NB4 (cell line): ENCODE data around the gene ALOX15B.

ENCODE experiments used
- CTCF ChIP-seq: IDR thresholded peaks from one replicate; pipeline ENCODE4 v1.5.1; 2012; ENCODE audit warnings: low read depth, low read length
- MYC ChIP-seq: IDR thresholded peaks from 2 replicates; pipeline ENCODE4 v1.6.1; 2011; ENCODE audit warnings: low read depth, low read length
- POLR2A ChIP-seq: IDR thresholded peaks from 2 replicates; pipeline ENCODE4 v1.6.1; 2011; ENCODE audit warnings: mild to moderate bottlenecking; ENCODE audit not compliant: insufficient read length; ENCODE audit errors: extremely low read depth
- TF ChIP-seq, protein P1 (sequence below): IDR thresholded peaks from 2 replicates; pipeline ENCODE4 v1.6.1; 2011; ENCODE audit warnings: low read depth, low read length

- TF ChIP-seq CTCF (no peak), POLR2A (no peak), MYC (no peak)
- TF ChIP-seq, protein P1, sequence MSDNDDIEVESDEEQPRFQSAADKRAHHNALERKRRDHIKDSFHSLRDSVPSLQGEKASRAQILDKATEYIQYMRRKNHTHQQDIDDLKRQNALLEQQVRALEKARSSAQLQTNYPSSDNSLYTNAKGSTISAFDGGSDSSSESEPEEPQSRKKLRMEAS, result no peak
Measured at GRCh38 chr17:8046929-8047768, 8.3 kb downstream of the ALOX15B start.
